GM19240 (cell line): ENCODE data around the gene FAM98C.
A peak's percentile ranks its signal among the peaks of the same experiment; 100 is the strongest.
"Not testable (repeated sequence)": the region's sequence is repeated elsewhere in the genome, so short reads cannot be mapped to it uniquely, and the experiment has no call there.

Source experiments
- DNase-seq: peaks from one replicate; pipeline ENCODE4 v3.0.0; 2011; ENCODE audit warnings: low spot score; ENCODE audit not compliant: insufficient read length

Gene FAM98C

DNA sequence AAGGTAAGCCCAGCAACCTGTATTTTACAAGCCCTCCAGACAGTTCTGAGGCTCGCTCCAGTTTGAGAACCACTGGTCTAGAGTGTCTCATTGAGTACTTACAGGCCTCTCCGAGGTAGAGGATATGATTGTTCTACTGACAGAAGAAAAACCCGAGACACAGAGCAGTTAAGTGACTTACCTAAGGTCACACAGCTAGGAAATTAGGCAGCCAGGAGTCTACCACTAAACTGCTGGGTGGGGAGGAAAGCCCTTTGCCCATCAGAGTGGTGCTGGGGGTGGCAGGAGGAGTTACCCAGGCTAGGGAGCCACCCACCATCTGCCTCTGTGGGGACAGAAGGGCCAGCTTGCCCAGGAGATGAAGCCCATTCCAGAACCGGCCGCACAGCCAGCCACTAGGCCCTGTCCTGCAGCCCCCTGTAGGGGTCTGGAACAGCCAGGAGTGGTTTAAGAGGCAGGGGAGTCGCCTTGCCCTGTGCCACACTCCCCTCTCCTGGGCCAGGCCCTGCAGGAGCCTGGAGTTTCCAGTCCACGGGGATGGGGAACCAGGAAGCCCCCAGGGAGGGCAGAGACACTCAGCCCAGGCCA lies 22.4 kb downstream of the FAM98C start:
- no peak for DNase-seq

DNA sequence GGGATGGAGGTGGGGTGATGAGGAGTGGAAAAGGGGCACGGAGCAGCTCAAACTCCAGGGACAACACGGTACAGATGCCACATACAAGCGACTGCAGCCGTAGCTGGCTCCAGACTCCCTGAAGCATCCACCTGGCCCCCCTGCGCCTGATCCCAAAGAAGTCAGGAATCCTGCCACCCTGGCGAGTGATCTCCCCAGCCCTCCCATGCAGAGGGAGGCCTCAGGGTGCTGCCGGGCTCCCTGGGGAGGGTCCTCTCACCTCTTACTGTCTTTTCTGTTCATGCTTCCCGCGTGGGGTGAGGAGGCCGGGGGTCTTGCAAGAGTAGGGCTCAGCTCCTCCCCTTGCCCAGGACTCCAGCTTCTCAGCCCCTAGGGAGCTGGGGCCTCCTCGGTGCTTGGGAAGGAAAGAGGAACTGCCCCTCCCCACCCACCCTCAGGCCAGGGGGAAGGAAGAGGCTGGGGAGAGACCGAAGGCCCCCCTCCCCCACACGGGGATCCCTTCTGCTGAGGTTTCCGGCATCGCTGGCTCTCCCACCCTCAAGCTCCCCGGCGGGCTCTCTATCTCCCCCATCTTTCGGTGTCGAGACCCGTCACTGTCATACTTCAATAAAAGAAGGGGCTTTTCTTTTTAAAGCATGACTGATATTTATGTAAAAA lies 23.0 kb downstream of the FAM98C start, which contains the start of gene RASGRP4:
RASGRP4 (minus strand) TSS at position 410 of the 657 bp plus-strand sequence; CDS start at position 282, 128 bp downstream.
- no peak for DNase-seq

DNA sequence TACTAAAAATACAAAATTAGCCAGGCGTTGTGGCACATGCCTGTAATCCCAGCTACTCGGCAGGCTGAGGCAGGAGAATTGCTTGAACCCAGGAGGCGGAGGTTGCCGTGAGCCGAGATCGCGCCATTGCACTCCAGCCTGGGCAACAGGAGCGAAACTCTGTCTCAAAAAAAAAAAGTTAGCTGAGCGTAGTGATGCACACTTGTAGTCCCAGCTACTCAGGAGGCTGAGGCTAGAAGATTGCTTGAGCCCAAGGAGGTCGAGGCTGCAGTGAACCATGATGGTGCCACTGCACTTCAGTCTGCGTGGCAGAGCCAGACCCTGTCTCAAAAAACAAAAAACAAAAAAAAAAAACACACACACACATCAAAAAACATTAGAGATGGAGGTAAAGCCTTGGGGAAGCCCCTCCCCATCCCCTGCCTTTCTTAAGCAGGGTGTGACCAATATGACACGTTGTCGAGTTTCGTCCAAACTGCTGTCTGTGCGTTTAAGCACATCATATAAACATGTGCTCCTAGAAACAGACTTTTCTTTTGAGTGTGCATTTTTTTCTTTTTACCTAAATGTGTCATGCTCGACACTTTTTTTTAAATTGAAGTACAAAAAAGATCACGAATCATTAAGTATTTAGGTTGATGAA lies 24.3 kb downstream of the FAM98C start:
- not testable (repeated sequence) for DNase-seq

DNA sequence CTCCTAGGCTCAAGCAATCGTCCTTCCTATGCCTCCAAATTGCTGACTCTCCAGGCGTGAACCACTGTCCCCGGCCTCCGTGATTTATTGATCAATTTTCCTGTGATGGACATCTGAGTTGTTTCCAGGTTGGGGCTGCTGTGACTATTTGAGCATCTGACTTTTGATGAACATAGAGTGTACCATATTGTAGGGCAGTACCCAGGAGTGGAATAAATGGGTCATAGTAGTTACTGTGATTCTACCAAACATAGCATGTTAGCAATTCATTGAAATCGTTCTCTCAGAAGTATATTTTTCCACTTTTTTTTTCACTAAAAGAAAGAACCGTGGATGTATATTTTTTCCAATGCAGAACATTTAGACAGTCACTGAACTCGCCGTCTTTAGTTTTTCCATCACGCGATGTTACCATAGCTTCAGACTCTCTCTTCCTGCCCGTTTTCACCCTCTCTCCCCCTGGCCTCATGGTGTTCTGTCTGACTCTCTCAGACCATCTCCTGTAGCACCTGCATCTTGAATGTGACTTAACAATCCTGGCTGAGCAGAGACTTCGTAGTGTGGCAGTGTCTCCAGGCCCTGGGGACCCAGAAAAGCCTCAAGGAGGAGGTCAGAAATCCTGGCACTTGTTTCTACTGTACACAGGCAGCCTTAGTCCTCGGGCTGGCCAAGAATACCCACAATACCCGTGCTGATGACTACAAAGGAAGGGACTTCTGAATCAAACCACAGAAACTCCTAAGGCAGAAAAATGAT lies 26.3 kb downstream of the FAM98C start:
- no peak for DNase-seq

DNA sequence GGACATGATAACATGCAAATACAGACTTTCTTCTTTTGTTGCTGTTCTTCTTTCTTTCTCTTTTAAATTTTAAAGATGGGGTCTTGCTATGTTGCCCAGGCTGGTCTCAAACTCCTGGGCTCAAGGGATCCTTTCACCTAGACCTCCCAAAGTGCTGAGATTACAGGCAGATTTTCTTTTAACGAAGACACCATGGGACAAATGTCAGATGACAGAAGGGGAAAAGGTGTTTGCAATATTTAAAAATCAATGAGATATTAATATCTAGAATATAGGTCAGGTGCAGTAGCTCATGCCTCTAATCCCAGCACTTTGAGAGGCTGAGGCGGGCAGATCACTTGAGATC lies 26.9 kb downstream of the FAM98C start:
- DNase-seq = no peak

DNA sequence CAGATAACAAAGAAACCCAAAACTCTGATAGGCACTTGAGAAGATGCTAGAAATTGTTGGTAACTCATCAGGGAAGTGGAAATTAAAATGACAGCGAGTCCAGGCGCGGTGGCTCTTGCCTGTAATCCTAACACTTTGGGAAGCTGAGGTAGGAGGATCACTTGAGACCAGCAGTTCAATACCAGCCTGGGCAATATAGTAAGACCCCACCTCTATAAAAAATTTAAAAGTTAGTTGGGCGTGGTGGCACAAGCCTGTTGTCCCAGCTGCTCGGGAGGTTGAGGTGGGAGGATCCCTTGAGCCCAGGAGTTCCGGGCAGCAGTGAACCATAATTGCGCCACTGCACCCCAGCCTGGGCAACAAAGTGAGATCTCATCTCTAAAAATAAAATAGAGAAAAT lies 28.0 kb downstream of the FAM98C start:
- DNase-seq = no peak

DNA sequence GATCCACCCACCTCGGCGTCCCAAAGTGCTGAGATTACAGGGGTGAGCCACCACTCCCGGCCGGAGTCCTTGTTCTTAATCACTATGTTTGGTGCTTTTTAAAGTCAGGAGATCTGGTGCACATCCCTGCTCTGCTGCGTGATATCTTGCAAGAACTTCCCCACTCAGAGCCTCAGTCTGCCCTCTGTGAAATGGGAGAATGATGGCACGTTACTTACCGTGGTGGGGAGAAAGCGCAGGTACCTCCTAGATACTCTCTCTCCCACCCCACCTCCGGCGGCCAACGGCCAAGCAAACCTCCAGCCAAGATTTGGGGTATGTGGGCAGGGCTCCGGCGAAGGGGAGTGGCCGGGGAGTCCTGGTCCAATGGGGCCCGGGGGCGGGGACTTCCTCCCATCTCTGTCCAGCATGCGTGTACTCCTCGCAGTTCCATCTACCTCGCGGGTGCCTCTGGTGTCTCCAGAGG lies 30.4 kb downstream of the FAM98C start, which contains the start of gene RYR1:
RYR1 (plus strand) TSS at position 424 of the 466 bp plus-strand sequence. CDS start 139 bp downstream, outside the sequence.
- DNase-seq = peak; percentile 66

DNA sequence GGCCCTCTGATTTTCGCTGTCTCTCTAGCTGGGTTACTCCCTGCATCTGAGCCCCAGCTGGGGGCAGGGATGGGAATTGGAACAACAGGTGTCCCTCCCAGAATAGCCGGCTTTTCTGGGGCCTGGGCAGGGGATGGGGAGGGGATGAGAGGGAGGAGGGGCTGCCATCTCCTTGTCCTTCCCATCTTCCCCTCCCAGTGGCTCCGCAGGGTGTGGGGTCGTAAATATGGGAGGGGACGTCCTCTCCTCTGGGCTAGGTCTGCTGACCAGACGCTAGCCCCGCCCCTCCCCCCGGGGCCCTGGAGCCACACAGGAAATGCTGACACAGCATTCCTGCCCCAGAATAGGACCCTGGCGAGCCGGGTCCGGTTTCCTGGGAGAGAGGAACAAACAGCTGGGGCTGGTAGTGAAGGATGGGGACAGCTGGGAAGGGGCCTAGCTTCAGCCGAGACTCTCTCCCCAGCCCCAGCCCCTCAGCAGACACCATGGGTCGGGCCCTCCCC lies 31.7 kb downstream of the FAM98C start:
- DNase-seq = no peak

DNA sequence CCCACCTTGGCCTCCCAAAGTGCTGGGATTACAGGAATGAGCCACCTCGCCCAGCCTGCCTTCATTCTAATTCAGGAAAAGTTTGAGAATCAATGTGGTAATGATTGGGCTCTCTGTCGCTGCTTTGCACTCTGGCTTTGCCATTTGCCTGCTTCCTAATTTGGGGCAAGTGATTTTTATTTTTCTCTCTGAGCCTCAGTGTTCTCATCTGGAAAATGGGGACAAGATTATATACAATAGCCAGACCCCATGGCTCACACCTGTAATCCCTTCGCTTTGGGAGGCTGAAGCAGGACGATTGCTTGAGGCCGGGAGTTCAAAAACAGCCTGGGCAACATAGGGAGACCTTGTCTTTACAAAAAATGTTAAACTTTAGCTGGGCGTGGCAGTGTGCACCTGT lies 34.4 kb downstream of the FAM98C start:
- no peak for DNase-seq

DNA sequence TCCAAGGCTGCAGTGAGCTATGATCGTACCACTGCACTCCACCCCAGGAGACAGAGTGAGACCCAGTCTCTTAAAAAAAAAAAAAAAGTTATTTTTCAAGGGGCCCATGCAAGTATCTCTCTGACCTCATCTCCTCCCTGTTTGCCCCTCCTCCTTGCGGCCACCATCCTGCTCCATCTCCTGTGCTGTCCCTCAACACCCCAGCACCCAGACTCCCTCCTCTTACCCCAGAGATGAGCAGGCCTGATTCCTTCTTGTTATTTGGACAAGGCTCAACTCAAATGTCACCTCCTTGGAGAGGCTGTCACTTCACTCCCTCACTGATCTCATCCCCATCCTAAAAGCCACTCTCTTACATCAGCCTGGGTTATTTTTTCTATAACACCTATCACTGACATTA lies 35.0 kb downstream of the FAM98C start:
- DNase-seq = no peak

DNA sequence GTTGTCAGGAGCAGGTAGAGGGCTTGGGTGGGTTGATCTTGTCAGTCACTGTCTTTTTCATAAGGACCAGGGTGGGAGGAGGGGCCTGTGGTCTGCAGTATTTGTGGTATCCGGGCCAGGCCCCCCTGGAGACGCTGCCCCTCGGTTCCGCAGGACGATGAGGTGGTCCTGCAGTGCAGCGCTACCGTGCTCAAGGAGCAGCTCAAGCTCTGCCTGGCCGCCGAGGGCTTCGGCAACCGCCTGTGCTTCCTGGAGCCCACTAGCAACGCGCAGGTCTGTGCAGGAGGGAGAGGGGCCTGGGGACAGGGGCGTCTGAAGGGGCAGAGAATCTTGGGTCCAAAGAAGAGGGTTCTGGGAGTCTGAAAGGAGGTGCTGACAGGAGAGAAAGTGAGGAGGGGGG lies 37.7 kb downstream of the FAM98C start:
- DNase-seq = no peak

DNA sequence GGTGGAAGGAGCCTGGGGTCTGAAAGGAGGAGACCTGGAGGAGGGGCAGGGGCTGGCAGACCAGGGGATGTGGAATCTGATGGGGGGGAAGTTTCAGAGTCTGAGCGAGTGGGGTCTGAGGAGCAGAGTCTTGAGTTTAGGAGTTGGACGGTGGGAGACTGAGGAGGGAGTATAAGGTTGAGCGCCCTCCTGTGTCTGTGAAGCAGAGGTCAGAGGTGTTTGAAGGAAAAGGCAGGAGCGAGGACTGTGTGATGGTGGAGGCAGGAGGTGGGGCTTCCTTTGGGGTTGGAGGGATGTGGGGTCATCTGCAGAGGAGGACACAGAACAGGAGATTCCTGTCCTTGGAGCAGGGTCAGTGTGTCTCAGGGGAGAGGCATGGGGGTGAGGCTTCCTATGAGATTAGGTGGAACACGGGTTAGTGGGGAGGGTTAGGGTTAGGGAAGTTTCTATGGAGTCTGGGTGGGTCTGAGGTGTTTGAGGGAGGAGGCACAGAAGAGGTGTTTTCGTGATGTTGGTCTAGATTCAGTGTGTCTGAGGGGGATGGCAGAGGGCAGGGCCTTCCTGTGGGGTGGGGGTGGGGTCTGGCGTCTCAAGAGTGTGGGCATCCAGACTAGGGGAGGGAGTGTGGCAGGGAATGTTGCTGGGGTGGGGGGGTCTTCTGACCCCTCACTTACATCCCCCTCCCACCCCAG lies 38.9 kb downstream of the FAM98C start:
- no peak for DNase-seq

DNA sequence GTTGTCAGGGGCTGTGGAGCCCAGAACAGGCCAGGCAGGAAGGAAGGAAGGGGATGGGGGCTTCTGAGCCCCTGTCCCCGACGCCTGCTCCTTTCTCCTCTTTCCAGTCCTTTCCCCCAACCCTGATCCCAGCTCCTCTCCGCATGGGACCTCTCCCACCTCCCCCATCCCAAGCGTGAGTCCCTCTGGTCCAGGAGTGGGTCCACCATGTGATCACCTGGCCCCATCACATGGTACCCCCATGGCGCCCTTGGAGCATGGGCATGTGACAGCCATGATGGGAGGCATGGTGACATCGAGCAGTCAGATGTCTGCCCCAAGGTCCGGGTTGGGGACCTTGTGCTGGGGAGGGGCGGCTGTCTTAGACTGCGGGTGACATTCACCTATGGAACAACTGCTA lies 39.8 kb downstream of the FAM98C start:
- no peak for DNase-seq

DNA sequence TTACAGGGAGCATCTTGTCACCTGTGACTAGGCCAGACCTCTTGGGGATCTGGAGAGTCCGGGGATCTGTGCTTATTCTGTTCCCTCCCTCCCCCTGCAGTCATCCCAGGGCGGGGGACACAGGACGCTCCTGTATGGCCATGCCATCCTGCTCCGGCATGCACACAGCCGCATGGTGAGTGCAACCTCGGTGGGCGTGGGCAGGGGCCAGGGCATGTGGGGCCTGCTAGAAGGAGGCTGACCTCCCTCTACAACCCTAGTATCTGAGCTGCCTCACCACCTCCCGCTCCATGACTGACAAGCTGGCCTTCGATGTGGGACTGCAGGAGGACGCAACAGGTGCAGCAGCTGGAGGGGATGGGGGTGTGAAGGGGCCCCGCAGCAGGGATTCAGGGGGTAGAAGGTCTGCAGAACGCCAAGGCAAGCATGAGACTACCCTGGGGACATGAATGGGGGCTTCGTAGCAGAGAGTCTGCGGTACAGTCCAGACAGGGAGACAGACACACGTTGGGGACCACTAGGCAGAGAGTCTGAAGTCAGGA lies 40.6 kb downstream of the FAM98C start:
- no peak for DNase-seq

DNA sequence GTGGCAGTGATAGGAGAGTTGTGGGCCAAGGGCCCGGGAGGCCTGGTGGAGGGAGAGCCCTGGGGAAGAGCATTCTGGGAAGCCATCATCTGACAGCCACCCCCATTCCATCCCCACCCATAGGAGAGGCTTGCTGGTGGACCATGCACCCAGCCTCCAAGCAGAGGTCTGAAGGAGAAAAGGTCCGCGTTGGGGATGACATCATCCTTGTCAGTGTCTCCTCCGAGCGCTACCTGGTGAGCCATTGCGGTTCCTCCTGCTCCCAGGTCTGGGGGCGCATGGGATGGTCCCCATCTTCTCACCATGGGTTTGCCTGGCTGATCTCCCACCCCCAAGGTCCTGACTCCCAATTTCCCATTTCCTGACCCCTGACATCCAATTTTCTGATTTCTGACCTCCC lies 41.1 kb downstream of the FAM98C start:
- DNase-seq = no peak

DNA sequence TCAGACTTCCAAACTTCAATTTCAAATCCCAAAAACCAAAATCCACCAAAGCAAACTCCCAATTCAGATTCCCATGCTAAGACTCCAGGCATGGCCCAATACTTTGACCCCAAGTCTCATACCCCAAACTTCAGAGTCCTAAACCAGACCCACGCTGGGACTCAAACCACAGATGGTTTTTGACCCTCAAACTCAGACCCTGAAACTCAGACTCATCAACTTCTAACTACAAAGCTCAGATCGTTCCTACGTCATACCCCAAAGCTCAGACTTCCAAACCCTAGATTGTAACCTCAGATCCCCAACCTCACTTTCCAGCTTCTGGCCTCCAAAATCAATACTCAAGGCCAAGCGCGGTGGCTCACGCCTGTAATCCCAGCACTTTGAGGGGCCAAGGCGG lies 42.5 kb downstream of the FAM98C start:
- DNase-seq = no peak

DNA sequence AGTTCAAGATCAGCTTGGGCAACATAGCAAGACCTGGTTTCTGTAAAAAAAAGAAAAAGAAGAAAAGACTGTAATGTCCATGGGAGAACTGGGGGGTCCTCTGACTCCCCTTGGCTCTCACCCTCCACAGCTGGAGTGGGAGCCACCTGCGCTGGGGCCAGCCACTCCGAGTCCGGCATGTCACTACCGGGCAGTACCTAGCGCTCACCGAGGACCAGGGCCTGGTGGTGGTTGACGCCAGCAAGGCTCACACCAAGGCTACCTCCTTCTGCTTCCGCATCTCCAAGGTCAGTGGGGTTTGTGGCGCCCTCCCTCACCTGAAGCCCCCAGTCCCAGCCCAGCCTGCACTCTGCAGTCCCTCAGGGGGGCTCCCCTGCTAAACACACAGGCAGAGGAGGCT lies 45.3 kb downstream of the FAM98C start:
- DNase-seq = no peak

DNA sequence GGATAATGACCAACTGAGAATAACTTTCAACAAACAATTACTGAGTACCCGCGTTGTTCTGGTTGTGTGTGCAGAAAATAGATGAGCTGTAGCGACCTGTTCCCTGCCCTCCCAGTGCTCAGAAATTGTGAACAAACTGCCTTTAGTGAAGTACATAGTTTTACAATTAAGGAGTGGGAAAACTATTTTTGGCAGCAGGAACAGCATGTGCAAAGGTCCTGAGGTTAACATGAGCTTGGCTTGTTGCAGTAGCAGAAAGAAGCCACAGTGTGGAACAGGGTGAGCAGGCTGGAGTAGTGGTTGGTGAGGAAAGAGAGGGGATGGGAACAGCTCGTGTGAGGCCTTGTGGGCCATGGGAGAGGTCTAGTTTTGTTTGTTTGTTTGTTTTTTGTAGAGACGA lies 46.6 kb downstream of the FAM98C start:
- DNase-seq = no peak

DNA sequence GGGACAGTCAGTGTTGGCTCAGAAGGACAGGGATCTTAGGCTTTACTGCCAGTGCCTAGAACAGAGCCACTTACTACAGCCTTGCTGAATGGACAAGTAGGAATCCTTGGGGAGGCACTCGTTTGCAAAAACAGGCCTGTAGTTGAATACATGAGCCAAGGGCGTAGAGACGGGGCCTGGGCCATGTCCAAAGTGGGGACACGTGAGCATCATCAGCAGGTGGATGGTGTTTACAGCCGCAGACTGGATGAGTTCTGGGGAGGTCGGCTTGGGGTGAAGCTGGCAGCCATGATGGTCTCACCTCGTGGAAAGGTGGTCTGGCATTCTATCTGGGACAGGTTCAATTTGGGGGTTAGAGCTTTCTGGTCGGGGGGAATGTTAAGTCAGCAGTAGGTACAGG lies 48.1 kb downstream of the FAM98C start:
- no peak for DNase-seq

DNA sequence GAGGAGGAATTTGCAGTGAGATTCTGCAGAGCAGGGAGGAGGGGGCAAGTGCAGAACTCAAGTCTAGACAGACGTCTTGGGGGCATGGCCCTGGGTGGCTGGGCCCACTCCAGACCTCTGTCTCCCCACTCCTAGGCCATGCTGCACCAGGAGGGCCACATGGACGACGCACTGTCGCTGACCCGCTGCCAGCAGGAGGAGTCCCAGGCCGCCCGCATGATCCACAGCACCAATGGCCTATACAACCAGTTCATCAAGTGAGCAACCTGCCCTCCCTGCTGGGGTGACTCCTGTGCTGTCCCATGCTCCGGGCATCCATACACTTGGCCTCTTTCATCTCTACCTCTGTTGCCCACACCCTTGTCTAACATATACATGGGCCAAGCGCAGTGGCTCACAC lies 48.7 kb downstream of the FAM98C start:
- DNase-seq = no peak
